ACC112 (cell line): ENCODE results near the gene FXYD2.

Experiments used
- H2AFZ ChIP-seq: fragments of 200-600 bp; sonication (generic); one replicate; pipeline ENCODE4 v1.6.0; 2017; ENCODE audit warnings: antibody characterized with exemption, low read length; ENCODE audit not compliant: unreplicated experiment
- H3K27ac ChIP-seq: fragments of 200-600 bp; sonication (generic); 2 replicates; pipeline ENCODE4 v1.5.1; 2014; ENCODE audit warnings: low read depth, mild to moderate bottlenecking, antibody characterized with exemption, low read length, moderate library complexity
- H3K27me3 ChIP-seq: fragments of 200-600 bp; sonication (generic); 2 replicates; pipeline ENCODE4 v1.6.1; 2014; ENCODE audit warnings: mild to moderate bottlenecking, antibody characterized with exemption, low read length, moderate library complexity, mixed read lengths; ENCODE audit not compliant: insufficient read depth
- H3K36me3 ChIP-seq: fragments of 200-600 bp; sonication (generic); 2 replicates; pipeline ENCODE4 v1.6.1; 2016; ENCODE audit warnings: mild to moderate bottlenecking, antibody characterized with exemption, low read length, moderate library complexity, mixed read lengths; ENCODE audit not compliant: insufficient read depth
- H3K4me1 ChIP-seq: fragments of 200-600 bp; sonication (generic); one replicate; pipeline ENCODE4 v1.6.1; 2016; ENCODE audit warnings: low read length, mixed read lengths; ENCODE audit not compliant: insufficient read depth, unreplicated experiment, control insufficient read depth
- H3K4me3 ChIP-seq: fragments of 200-600 bp; sonication (generic); 2 replicates; pipeline ENCODE4 v1.5.1; 2014; ENCODE audit warnings: mild to moderate bottlenecking, low read depth, low read length
- H3K79me2 ChIP-seq: fragments of 200-600 bp; sonication (generic); one replicate; pipeline ENCODE4 v1.6.0; 2016; ENCODE audit warnings: low read length; ENCODE audit not compliant: control insufficient read depth, unreplicated experiment, insufficient read depth

FXYD2 gene

DNA sequence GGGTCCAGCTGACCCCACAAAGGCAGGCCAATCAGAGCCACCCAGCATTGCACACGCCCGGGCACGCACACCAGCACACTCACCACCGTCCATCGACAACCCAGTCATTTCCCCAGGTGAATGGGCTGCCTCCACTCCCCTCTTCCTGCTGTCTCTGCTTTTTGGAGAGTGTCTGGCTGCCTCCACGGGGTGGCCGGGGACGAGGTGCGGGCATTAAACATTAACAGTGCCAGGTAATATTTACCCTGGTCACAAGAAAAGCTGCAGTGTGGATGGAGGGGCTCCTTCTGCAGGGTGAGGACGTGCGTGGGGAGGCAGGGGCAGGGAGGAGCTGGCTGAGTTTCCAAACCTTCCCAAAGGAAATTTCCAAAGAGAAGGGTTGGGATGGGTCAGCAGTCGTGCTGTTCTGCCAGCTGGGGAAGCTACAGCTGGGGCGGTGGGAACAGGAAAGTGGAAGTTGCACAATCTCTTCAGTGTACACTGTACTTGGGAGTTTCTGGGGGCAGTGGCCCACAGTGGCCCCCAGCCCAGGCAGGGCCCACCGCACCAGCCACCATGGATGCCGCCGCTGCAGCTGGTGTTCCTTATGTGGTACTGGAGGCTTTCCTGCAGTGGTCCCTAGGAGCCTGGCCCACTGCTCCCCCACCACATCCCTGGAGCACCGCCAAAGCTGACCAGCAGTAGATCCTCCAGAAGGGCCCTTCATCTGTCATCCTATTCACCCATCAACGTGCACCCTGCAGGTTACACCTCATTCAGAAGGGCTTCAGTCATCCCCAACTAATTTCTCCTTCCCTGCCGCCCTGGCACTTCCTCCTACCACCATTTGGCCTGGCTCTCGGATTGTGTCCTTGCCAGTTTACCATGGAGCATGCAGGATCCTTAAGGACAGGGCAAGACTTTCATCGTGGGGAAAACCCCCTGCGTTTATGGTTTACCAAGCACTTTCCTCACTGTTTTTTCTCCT is at the start of gene FXYD2:
FXYD2 (minus strand) TSS at position 174 of the 967 bp plus-strand sequence; CDS start at position 108, 66 bp downstream.
- Histone ChIP-seq H3K27ac (no peak within 1 kb of the TSS), H3K4me1 (peaks cover 23% of the 10 kb centered on the region), H2AFZ (no peak within 1 kb of the TSS), H3K27me3 (no peaks in the 10 kb centered on the region), H3K79me2 (no peaks in the 10 kb centered on the region), H3K4me3 (no peak within 1 kb of the TSS), H3K36me3 (no peaks in the 10 kb centered on the region)

DNA sequence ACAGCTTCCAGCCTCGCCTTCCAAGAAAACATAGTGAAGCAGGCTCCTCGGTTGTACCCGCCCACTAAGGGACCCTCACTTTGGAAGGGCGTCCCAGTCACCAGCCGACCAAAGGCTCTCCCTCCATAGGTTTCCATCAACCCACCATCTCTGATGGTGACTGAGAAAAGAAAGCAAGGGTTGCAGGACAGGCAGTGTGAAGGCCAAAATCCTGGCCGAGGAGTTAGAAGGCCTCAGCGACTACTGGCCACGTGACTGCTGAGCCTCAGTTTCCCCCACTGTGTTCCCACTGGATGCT is 49.2 kb upstream of the FXYD2 start:
- Histone ChIP-seq H3K79me2 (no peaks in the 10 kb centered on the region), H3K27ac (no peak overlapping the region), H3K27me3 (peaks cover 88% of the 10 kb centered on the region), H2AFZ (no peak overlapping the region), H3K4me1 (no peaks in the 10 kb centered on the region), H3K36me3 (no peaks in the 10 kb centered on the region), H3K4me3 (no peak overlapping the region)

DNA sequence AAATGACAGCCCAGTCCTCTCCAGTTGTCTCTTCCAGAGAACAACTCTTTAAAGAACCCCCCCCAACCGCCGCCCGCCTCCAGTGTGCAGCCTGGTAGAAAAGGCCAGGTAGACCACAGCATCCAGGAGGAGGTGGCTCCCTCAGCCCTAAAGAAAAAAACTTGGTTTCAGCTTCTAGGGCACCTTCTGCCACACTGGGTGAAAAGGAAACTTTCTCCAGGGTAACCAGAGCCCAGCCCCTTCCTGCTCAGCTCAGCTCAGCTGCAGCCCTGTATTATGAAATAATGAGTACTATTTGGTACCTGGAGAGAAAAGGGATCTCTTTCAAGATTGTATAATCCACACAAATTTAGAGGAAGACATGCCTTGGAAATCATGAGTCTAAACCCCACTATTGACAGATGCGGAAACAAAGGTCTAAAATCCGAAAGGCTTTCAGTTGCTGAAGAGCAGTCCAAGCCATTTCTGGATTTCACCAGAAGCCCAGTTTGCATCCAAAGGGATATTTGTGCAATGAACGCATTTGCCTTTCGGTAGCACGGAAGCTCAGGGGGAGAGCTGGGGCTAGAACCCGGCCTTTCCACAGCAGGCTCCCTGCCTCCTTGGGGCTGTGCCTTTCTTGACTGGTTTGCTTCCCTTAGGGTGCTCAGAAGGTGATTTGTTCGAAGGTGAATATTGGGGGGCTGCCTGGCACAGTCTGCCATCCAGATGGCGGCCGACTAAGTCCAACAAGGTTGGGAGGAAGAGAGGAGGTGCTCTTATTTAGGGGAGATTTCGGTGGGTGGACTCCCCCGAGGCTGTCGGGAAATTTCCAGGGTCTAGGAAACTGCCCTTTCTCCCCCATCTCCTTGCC is 48.7 kb upstream of the FXYD2 start:
- Histone ChIP-seq H3K27ac (no peak overlapping the region), H3K4me3 (no peak overlapping the region), H3K36me3 (no peaks in the 10 kb centered on the region), H2AFZ (no peak overlapping the region), H3K27me3 (peaks cover 88% of the 10 kb centered on the region), H3K79me2 (no peaks in the 10 kb centered on the region), H3K4me1 (no peaks in the 10 kb centered on the region)

DNA sequence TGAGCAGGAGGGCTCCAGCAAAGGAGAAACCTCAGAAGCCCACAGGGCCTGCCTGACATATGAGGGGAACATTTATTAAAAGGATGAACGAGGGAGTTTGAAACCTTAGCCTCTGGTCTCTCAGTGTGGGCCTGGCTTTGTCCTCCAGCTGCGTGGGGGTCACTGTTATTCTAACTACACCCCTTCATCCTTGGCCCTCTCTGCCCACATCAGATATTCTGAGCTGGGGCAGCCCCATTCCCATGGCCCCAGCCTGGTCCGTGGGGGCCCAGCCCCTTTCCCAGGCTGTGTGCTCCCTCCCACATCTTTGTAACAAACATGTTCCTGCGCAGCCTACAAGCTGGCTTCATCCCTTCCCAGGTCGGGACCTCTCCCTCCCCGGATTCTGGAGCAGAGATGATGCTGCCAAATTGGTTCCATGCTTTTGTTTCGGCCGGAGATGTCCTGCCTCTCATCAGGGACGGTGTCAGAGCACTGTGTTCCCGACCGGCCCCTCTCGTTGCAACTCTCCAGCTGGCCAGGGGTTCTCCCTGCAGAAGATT is 47.9 kb upstream of the FXYD2 start:
- Histone ChIP-seq H3K4me3 (no peak overlapping the region), H3K27ac (no peak overlapping the region), H3K36me3 (no peaks in the 10 kb centered on the region), H3K79me2 (no peaks in the 10 kb centered on the region), H2AFZ (no peak overlapping the region), H3K4me1 (no peaks in the 10 kb centered on the region), H3K27me3 (peaks cover 88% of the 10 kb centered on the region)

DNA sequence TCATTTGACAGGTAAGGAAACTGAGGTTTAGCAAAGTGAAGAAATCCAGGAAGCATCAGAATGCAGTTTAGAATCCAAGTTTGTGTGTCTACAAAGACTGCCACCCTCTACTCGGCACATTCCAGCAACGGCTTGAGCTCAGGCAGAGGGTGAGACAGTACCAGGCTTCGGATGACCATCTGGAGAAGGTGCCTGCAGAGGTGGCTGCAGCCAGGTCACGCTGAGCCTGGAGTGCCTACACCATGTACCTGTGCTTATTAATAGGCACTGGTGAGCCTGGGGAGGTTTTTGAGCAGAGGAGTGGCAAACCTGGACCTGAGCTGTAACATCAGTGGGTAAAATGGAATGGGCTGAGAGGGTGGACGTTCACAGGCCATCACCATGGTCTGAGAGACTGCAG is 47.2 kb upstream of the FXYD2 start:
- Histone ChIP-seq H3K36me3 (no peaks in the 10 kb centered on the region), H3K4me1 (no peaks in the 10 kb centered on the region), H3K27me3 (peaks cover 88% of the 10 kb centered on the region), H3K79me2 (no peaks in the 10 kb centered on the region), H3K27ac (no peak overlapping the region), H3K4me3 (no peak overlapping the region), H2AFZ (no peak overlapping the region)

DNA sequence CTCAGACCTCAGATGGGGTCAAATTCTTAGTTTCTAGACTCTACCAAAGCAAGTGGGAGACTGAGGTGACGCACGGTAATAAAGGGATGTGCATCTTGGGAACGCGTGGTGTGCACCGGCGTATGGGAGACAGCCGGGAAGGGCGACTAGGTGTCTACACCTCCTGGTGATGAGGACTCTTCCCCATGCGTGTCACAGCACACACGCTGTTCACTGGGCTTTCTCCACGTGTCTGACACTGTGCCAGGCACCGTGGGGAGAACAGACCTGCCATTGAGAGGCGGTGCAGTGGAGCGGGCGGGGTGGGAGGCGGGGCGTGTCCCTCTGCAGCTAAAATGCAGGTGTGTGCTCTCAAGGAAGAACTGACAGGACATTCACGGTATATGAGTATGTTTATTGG is 46.6 kb upstream of the FXYD2 start:
- H3K4me1 ChIP-seq = no peaks in the 10 kb centered on the region
- H3K27me3 ChIP-seq = peaks cover 87% of the 10 kb centered on the region
- no peak overlapping the region for H2AFZ ChIP-seq
- H3K4me3 ChIP-seq = no peak overlapping the region
- no peaks in the 10 kb centered on the region for H3K79me2 ChIP-seq
- H3K36me3 ChIP-seq = no peaks in the 10 kb centered on the region
- H3K27ac ChIP-seq = no peak overlapping the region

DNA sequence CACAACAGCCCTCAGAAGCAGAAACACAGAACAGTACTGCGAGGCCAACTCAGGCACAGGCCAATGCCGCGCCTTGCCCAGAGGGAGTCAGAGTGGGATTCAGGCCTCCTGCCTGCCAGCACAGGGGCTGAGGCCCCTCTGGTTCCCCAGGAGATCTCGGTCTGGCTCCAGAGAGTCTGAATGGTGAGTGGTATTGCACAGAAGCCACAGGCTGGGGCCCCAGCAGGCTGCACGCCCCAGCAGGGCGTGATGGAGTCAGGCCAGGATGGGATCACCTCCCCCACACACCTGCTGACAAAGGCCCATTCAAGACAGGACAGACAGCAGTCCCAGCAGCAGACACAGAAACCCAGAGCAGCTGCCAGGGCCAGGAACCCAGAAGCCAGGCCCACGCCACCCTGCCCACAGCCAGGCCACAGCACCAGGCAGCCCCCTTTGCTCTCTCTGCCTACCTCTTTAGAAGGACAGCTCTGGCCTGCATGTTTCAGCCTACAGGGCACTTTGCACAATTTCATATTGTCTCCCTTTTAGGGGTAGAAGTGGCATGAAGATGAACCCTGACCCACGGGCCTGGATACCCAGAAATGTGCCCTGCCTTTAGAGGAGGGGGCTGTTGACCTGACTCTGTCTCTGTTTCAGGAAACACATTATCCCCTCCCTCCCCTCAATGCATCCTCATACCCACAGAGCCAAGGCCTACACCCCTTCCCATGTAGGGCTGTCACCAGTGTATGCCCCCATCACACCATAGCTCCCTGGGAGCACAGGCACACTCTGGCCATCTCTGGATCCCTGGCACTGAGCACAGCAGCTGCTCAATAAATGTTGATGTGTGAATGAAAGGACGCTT is 45.8 kb upstream of the FXYD2 start:
- Histone ChIP-seq H3K36me3 (no peaks in the 10 kb centered on the region), H3K27ac (no peak overlapping the region), H2AFZ (no peak overlapping the region), H3K79me2 (no peaks in the 10 kb centered on the region), H3K4me3 (no peak overlapping the region), H3K27me3 (peaks cover 82% of the 10 kb centered on the region), H3K4me1 (no peaks in the 10 kb centered on the region)

DNA sequence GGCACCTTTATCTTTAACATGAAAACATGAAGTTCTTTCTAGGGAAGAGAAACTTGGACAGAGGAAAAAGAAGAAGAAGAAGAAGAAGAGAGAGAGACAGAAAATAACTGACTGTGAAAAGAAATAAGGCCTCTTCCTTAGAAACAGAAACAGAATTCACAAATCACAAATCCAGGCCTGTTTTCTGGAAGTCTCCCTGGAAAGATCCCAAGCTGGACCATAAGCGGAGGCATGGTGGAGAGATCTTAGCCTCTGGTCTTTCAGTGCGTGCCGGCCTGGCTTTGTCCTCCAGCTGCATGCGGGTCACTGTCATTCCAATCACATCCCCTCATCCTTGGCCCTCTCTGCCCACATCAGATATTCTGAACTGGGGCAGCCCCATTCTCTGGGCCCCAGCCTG is 45.1 kb upstream of the FXYD2 start:
- H3K27ac ChIP-seq = no peak overlapping the region
- no peak overlapping the region for H3K4me3 ChIP-seq
- no peak overlapping the region for H2AFZ ChIP-seq
- H3K27me3 ChIP-seq = peaks cover 76% of the 10 kb centered on the region
- H3K79me2 ChIP-seq = no peaks in the 10 kb centered on the region
- H3K36me3 ChIP-seq = no peaks in the 10 kb centered on the region
- H3K4me1 ChIP-seq = no peaks in the 10 kb centered on the region

DNA sequence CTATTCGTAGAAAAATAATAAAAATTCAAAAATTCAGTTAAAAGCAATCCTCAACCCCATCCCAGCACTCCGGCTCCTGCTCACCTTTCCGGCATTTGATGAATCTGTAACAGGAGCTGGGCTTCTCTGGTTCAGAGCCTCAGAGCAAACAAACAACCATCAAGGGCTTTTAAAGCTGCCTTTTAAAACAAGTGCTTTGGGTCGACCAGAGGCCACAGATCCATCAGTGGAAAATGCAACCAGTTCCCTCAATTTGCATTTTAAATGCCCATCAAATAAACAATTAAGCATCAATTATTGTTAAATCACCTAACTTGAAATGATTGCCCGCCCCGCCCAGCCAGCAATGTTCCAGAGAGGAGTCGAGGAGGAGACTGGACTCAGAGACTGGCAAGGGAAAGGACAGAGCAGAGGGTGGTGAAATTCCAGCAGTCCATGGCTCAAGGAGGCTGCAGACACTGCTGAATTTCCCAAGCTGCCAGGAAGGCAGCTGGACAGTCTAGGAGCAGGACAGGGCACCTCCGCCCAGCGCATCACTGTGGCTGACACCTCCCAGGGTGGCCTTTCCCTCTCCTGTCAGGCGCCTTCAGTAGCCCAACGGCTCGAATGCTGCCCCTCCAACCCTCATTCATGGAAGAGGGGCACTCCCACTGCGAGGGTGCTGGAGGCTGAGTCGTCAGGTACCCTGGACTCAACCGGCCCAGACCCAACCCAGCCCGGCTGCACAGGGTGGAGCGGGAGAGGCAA is 44.4 kb upstream of the FXYD2 start:
- no peak overlapping the region for H3K27ac ChIP-seq
- no peaks in the 10 kb centered on the region for H3K36me3 ChIP-seq
- no peak overlapping the region for H3K4me3 ChIP-seq
- no peak overlapping the region for H2AFZ ChIP-seq
- H3K79me2 ChIP-seq = no peaks in the 10 kb centered on the region
- H3K4me1 ChIP-seq = no peaks in the 10 kb centered on the region
- H3K27me3 ChIP-seq = peaks cover 76% of the 10 kb centered on the region
